Neuron (in vitro differentiated cells): ENCODE results near the gene TCF4.

ENCODE experiments used
- H2AFZ ChIP-seq: one replicate; pipeline ENCODE4 v1.6.1; 2013; ENCODE audit warnings: low read depth, mild to moderate bottlenecking, inconsistent platforms, low read length, moderate library complexity
- H3K27me3 ChIP-seq: one replicate; pipeline ENCODE4 v1.6.1; 2013; ENCODE audit warnings: low read length; ENCODE audit not compliant: insufficient read depth
- H3K36me3 ChIP-seq: one replicate; pipeline ENCODE4 v1.6.1; 2013; ENCODE audit warnings: low read length; ENCODE audit not compliant: insufficient read depth
- H3K4me1 ChIP-seq: one replicate; pipeline ENCODE4 v1.6.1; 2013; ENCODE audit warnings: low read length; ENCODE audit not compliant: insufficient read depth
- H3K4me3 ChIP-seq: 2 replicates; pipeline ENCODE4 v1.5.1; 2013; ENCODE audit warnings: mild to moderate bottlenecking, low read length, moderate library complexity
- H3K9me3 ChIP-seq: one replicate; pipeline ENCODE4 v1.6.1; 2013; ENCODE audit warnings: low read length

TCF4 gene

DNA sequence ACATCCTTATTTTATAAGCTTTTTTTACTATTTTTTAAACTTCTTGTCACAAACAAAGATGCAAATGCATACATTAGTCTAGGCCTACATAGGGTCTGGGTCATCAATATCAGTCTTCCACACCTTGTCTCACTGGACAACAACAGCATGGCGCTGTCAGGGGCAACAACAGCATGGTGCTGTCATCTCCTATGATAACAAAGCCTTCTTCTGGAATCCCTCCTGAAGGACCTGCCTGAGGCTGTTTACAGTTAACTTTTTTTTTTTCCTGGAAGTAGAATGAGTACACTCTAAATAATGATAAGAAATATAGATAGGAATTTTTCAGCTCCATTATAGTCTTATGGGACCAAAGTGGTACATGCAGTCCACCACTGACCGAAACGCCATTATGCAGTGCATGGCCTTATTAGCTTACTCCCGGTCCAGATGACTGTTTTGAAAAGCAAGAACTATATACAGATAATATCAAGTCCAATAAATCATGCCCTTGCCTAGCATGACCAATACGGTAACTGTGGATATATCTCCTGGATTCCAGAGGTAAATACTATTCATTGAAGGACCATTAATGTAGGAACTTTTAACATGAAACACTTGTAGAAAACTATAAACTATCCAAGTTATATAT is 38.4 kb downstream of the TCF4 start:
- peaks cover 20% of the 10 kb centered on the region for H3K4me1 ChIP-seq
- H3K36me3 ChIP-seq, result peaks cover 6% of the 10 kb centered on the region
- H3K4me3 ChIP-seq, result no peak overlapping the region
- H3K27me3 ChIP-seq, result no peaks in the 10 kb centered on the region
- no peak overlapping the region for H2AFZ ChIP-seq
- H3K9me3 ChIP-seq, result peaks cover 4% of the 10 kb centered on the region

DNA sequence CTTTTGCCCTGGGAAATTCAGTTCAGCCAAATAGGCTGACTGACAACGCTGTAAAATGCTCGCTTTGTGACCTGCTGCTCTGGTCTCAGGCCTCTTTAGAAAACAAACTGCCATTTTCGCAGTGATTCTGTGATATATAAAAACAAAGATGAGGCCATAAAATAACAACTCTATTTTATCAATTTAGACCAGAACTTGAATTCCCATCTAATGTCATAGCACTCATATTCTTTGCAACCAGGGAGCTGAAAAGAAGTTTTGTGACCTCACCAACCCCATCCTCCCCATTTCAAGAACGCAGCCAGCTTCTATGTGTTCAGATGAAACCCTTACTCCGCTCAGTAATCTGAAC is 40.3 kb downstream of the TCF4 start:
- no peak overlapping the region for H2AFZ ChIP-seq
- peaks cover 4% of the 10 kb centered on the region for H3K9me3 ChIP-seq
- H3K27me3 ChIP-seq, result no peaks in the 10 kb centered on the region
- peaks cover 20% of the 10 kb centered on the region for H3K4me1 ChIP-seq
- H3K4me3 ChIP-seq, result no peak overlapping the region
- H3K36me3 ChIP-seq, result peaks cover 6% of the 10 kb centered on the region

DNA sequence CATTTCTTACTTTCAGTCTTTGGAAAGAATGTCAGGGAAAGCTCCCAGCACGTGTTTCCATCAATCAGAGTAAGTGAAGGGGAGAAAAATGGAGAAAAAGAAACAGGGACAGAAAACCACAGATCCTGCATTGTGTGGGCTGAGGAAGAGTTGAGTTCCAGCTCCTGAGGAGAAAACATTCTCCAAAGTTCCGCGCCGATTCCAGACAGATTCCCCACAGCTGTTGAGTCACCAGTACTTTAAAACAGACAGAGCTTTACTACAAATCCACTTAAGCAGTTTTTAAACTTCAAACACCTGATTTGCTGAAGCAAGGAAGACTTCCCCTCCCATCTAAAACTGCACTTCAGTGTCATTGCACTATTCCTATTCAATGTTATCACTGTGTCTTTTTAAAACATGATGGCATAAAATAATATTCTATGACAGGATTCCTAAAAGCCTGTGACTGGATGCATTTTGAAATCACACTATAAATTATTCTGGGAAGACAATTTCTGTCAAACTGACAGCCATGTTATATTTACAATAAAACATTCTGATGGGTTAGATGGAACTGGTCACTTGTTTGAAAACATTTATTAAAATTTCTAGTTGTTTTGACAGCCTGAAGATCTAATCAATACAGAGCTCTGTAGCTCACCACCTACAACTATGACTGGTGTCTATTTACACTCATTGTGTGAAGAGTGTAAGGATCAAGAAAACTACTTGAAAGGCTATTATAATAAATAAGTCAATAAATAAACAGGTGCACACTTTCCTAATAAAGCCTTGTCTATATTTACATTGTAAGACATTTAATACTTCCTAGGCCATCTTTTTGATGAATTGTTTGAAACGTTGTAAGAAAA is 40.9 kb downstream of the TCF4 start:
- Histone ChIP-seq H3K9me3 (peaks cover 4% of the 10 kb centered on the region), H3K4me1 (peaks cover 20% of the 10 kb centered on the region), H2AFZ (no peak overlapping the region), H3K27me3 (no peaks in the 10 kb centered on the region), H3K4me3 (no peak overlapping the region), H3K36me3 (peaks cover 6% of the 10 kb centered on the region)

DNA sequence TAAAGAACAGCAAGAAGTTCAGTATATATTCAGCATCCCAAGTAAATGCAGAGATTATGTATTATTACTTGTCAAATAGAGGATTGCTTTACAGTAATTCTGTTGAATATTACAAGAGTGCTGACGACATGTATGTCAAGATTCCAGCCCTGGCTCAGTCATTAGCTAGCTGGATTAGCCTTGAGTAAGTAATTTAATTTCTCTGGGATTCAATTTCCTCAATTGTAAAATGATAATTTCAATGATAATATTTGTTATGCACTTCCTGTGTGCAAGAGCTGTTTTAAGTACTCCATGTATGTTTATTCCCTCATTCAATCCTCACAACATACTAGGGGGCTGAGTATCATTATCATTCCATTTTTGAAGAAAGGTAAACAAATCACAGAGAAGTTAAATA is 44.0 kb downstream of the TCF4 start:
- Histone ChIP-seq H2AFZ (no peak overlapping the region), H3K27me3 (no peaks in the 10 kb centered on the region), H3K4me3 (no peak overlapping the region), H3K36me3 (no peaks in the 10 kb centered on the region), H3K4me1 (peaks cover 20% of the 10 kb centered on the region), H3K9me3 (no peaks in the 10 kb centered on the region)

DNA sequence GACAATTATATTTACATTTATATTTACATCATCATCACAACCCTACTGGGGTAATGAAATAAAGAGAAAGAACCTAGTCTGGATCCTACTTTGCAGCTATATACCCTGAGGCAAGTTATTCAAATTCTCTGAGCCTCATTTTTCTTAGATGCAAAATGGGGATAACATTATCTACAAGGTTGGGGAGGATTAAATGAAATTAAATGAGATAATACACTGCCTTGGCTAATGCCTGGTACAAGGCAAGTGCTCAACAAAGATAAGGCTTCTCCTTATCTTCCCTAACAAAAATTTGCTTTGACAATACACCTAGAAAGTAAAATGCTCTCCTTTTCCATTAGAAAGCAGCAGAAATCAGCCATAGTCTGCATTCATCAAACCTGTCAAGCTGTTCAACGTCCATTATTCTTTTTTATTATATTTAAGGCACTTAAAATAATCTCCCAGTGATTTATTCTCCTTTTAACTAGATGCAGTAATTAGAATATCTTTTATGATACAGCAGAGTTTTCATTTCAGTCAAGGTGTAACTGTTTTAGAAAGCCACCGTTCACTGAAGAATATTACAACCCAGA is 44.8 kb downstream of the TCF4 start:
- Histone ChIP-seq H3K4me3 (no peak overlapping the region), H3K36me3 (no peaks in the 10 kb centered on the region), H3K27me3 (no peaks in the 10 kb centered on the region), H2AFZ (no peak overlapping the region), H3K4me1 (peaks cover 17% of the 10 kb centered on the region), H3K9me3 (peaks cover 3% of the 10 kb centered on the region)

DNA sequence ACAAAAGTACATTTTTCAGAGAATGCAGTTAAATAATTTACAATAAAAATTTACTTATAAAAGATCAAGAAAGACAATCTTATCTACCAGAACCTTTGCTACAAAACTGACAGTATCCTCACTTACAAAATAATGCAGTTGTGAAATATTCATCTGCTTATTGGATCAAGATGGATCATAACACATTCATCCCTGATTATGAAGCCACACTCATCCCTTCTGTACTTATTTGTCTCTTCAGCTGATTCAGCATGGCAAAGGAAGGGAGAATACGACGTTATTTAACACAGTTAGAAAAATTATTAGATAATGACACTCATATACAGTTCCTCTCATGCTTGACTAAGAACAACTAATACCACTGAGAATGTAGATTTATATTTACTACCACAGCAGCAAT is 46.4 kb downstream of the TCF4 start:
- Histone ChIP-seq H2AFZ (no peak overlapping the region), H3K4me1 (peaks cover 10% of the 10 kb centered on the region), H3K27me3 (no peaks in the 10 kb centered on the region), H3K9me3 (peaks cover 5% of the 10 kb centered on the region), H3K4me3 (no peak overlapping the region), H3K36me3 (no peaks in the 10 kb centered on the region)

DNA sequence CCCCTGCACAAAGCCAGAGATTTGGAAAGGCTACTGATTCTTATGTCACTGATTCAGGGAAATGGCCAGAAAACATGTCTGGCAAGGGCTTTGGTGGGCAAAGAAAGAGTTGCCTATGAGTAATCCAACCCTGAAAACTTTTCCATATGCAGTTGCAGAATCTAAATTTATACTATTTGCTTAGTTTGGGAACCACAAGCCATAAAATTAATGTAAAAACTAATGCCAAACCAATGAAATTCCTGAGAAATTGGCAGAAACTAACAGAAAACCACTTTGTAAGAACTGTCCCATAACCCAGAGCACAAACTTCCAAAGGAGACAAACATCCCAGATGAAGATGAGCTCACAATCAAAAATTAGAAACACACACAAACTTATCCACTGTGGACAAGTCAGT is 48.8 kb downstream of the TCF4 start:
- Histone ChIP-seq H3K9me3 (peaks cover 5% of the 10 kb centered on the region), H3K36me3 (no peaks in the 10 kb centered on the region), H2AFZ (no peak overlapping the region), H3K27me3 (no peaks in the 10 kb centered on the region), H3K4me1 (peaks cover 10% of the 10 kb centered on the region), H3K4me3 (no peak overlapping the region)

DNA sequence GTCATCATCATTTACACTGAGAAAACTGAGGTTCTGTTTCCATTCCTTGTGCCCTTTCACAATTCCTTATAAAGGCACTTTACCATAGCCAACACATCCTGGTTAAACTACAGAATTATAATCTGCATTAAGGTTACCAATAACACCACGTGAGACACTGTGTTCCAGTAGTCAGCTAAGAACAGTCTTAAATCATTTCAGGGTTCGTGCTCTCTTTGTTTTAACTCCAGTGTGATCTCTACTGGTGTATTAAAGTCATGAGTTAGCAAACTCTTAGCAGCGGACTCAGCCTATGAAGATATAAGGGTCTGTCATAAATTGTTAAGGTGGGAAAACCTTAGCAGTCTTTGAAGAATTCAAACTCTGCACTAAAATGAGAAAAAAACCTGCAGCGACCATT is 53.0 kb downstream of the TCF4 start:
- H3K4me3 ChIP-seq, result no peak overlapping the region
- no peaks in the 10 kb centered on the region for H3K36me3 ChIP-seq
- peaks cover 5% of the 10 kb centered on the region for H3K9me3 ChIP-seq
- H2AFZ ChIP-seq, result no peak overlapping the region
- H3K27me3 ChIP-seq, result no peaks in the 10 kb centered on the region
- H3K4me1 ChIP-seq, result peaks cover 10% of the 10 kb centered on the region

DNA sequence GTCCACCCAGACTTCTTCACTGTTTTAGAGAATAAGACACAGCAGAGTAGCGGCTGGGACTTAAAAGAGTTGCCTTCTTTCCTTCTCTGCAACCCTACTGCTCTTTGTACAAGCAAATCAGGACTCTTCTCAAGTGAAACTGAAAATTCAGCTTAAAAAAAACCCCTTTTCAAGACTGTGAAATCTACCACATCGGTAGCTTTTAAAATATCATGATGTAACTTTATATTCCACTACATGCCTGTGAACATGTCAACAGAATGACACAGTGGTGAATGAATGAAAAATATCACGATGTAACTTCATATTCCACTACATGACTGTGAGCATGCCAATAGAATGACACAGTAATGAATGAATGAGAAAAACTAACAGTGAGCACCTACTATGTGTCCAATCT is 53.4 kb downstream of the TCF4 start:
- Histone ChIP-seq H3K4me3 (no peak overlapping the region), H3K27me3 (no peaks in the 10 kb centered on the region), H3K36me3 (no peaks in the 10 kb centered on the region), H2AFZ (no peak overlapping the region), H3K4me1 (peaks cover 10% of the 10 kb centered on the region), H3K9me3 (peaks cover 5% of the 10 kb centered on the region)

DNA sequence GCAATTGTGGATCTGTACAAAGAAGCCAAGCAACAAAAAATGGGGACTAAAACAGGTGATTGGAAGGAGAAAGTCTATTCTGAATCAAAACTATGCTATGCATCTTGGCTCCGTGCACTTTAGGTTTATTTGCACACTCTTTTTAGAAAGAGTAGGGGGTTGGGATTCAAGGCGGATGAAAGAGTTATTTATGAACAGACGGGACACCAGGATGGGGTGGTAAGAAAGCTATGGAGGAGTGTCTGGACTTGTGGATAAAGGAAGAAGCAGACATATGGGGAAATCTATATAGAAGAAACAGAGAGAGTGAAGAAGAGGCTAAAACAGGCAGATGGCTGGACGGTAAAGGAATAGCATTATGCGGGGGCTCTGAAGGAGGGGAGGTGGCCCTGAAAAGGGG is 57.8 kb downstream of the TCF4 start:
- no peaks in the 10 kb centered on the region for H3K27me3 ChIP-seq
- H3K4me3 ChIP-seq, result no peak overlapping the region
- H2AFZ ChIP-seq, result no peak overlapping the region
- no peaks in the 10 kb centered on the region for H3K9me3 ChIP-seq
- no peaks in the 10 kb centered on the region for H3K36me3 ChIP-seq
- peaks cover under 1% of the 10 kb centered on the region for H3K4me1 ChIP-seq

DNA sequence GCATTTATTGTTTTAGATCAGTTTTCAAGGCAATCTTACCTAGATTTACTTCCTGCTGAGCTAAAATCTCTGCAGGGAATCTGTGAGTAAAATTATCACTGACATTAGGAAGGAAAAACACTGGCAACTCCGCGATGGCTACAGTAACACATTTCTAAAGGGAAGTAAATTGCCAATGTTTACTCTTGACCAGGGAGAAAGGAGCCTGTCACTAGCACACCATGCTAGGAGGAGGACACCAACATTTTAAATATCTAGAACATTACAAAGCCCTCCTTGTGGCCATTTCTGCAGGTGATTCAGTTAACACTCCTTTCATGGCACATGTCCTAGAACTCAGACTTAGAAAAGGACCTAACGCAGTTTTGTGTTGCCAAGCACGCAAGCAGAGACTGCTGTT is 58.4 kb downstream of the TCF4 start:
- H2AFZ ChIP-seq, result no peak overlapping the region
- no peak overlapping the region for H3K4me3 ChIP-seq
- no peaks in the 10 kb centered on the region for H3K9me3 ChIP-seq
- H3K4me1 ChIP-seq, result peaks cover 7% of the 10 kb centered on the region
- H3K36me3 ChIP-seq, result no peaks in the 10 kb centered on the region
- H3K27me3 ChIP-seq, result no peaks in the 10 kb centered on the region

DNA sequence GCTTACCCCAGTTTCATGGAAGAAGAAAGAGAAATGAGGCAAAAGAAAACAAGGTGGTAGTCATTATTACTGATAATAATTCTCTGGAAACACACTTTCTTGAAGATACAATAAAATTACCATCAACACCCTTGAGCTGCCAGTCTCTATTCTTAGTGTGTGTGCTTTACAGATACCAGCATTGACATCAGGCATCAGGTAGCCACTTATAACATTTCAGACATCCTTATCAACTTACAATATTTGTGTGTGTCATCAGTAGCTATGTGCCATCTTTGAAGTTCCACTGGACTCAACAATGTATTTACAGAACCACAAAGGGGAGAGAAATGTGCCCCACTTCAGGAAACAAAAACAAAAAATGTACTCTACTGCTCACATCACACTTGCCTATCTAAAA is 62.1 kb downstream of the TCF4 start:
- peaks cover 16% of the 10 kb centered on the region for H3K4me1 ChIP-seq
- H3K27me3 ChIP-seq, result no peaks in the 10 kb centered on the region
- H3K9me3 ChIP-seq, result no peaks in the 10 kb centered on the region
- no peak overlapping the region for H3K4me3 ChIP-seq
- no peaks in the 10 kb centered on the region for H3K36me3 ChIP-seq
- no peak overlapping the region for H2AFZ ChIP-seq

DNA sequence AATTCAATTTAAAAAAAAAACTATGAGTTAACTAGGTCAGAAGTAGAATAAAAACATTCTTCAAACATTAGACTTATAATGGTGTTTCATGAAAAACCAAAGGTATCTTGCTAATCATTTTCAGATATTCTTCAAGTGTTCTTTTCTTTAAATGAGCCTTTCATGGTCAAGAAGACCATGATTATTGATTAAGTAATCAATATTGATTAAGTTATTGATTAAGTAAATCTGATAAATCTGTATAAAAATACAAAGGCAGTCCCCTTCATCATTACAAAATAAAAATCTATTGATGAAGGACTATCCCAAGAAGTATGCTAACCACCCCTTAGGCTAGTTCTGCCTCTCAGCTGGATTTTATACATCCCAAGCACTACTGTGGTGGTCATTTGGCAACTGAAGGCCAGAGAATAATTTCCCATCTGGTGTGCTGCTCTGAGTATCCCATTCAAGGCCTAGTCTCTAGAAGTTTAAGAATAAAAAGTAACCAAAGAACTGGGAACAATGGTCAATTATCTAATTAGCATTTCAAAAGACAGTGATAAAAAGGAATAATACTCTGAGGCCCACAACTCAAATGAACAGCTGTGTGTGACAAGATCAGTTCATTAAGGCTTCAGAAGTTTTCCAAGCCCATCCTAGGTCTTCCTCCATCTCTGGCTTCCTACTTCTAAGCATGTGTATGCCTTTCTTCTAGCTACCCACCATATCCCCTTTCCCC is 63.5 kb downstream of the TCF4 start:
- Histone ChIP-seq H3K27me3 (no peaks in the 10 kb centered on the region), H3K36me3 (no peaks in the 10 kb centered on the region), H3K9me3 (no peaks in the 10 kb centered on the region), H3K4me1 (peaks cover 16% of the 10 kb centered on the region), H2AFZ (no peak overlapping the region), H3K4me3 (no peak overlapping the region)
